GM18498 (cell line): ENCODE results near the gene MOSPD2.

Experiments used
- ATAC-seq: cut with Tn5 transposase; IDR thresholded peaks from one replicate; pipeline ENCODE4 v1.9.1; 2021; ENCODE audit warnings: mild to moderate bottlenecking, moderate library complexity; ENCODE audit not compliant: unreplicated experiment

The MOSPD2 gene

DNA sequence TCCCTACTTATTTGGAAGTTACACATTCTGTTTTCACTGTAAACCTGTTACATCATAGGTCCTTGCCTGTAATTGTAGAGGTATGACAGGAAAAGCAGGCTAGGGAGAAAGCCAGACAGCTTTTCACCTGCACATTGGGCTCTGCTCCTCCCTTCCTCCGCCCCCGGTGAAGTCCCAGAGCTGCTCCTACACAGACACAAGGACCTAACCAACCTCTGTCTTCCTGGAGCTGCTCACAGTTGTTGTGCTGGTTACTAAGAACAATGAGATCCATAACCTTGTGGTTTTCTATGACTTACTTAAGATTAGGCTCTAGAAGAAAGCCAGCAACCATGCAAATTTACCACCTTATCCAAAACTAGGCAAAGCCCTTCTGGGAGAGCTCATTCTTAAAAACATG, 40.0 kb downstream of the MOSPD2 start:
- no peak for ATAC-seq

DNA sequence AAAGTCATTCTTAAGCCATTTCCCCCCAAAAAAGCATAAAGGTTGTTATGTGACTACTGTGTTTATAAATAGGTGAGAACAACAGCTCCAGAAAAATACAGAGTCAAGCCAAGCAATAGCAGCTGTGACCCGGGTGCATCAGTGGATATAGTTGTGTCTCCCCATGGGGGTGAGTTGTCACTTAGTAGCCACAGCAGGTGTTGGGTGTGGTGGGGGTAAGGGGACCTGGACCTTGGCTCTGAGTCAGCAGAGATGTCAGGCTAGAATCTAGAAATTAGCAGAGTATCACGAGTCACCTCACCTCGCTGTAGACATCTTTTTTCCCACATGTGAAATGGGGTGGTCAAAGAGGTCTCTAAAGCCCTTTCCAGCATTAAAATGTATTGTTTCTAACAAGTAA, 42.4 kb downstream of the MOSPD2 start:
- no peak for ATAC-seq

DNA sequence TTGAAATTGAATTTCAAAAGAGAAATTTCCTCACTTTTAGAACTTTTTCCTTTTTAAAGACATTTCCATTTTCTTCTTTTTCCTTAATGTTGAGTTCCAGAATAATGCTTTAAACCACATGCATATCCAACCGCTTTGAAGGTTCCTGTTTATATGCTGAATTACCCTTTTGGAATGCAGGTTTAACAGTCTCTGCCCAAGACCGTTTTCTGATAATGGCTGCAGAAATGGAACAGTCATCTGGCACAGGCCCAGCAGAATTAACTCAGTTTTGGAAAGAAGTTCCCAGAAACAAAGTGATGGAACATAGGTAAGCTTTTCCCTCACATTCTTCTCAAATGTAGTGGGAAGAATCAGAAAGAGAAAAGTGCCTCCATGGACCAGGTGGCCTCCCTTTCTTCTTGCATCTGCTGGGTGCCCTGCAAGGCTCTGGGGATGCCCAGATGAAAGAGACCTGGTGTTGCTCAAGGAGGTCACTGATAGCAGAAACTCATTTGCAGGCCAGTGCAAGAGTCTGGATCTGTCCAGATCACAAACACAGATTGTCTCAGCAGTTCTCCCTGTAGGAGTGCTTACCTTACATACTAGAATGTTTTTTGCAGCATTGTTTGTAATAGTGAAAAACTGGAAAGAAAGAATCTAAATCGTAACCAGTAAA, 42.9 kb downstream of the MOSPD2 start:
- no peak for ATAC-seq

DNA sequence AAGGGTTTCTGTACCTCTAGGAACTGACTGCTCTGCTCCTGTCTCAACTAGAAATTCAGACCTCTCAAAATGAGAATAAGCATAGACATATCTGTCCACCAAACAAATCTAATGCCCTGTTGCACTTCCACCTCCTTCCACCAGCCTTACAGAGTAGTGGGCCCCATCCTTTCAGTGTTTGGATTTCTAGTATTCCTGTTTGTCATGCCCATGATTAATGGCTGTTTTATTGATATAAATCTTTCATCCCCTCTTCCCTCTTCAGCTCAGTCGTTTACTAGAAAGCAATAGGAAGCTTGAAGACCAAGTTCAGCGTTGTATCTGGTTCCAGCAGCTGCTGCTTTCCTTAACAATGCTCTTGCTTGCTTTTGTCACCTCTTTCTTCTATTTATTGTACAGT, 46.2 kb downstream of the MOSPD2 start:
- no peak for ATAC-seq

DNA sequence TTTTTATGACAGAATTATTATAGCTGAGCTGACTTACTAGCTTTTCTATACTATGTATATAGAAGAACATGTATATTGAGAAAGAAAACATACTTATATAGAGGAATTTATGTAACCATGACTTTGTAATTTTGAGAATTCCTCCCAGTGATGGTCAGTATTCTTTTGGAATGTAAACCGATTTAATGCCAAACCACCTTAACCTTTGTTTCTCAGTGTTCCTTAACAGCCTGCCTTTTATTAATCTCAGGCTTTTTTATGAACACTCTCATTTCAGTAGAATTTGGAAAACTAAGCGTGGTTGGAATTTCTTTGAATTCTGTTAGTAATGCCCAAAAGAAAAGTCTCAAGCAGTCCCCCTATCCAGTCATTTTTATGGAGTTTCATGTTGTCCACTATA, 47.0 kb downstream of the MOSPD2 start:
- ATAC-seq: no peak

DNA sequence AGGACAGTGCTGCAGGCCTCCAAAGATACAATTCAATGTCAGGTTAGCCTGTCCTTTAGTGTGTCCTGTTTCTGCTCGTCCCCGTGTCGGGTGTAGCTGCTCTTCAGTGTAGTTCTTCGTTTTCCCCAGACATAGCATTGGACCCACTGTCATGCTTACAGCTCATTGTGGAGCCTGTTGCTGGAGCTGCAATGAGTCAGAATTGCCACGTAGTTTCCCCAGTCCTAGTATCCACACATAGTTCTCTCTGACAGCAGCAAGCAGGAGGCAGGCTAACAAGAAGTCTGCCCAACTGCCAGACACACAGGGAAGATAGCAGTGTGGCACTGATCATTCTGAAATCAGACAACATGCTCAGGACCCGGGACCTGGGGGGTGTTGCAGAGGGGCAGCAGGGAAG, 49.2 kb downstream of the MOSPD2 start:
- ATAC-seq: no peak

DNA sequence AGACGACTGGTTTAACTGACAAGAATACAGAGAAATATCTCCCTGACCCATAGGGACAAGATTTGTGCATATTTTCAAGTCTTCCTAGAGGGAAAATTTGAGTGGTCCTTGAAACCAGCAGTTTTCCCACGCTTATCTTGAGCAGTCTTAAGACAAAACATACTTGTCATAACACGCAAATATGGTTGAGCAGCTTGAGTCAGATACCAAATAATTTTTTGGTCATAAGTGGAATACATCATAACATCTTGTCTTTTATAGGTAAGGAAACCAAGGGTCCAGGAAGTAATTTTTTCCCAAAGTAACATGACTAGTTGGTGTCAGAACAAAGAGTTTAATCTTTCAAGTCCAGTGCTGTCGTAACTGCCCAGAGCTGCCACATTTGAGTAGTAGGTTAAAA, 50.5 kb downstream of the MOSPD2 start:
- ATAC-seq: no peak

DNA sequence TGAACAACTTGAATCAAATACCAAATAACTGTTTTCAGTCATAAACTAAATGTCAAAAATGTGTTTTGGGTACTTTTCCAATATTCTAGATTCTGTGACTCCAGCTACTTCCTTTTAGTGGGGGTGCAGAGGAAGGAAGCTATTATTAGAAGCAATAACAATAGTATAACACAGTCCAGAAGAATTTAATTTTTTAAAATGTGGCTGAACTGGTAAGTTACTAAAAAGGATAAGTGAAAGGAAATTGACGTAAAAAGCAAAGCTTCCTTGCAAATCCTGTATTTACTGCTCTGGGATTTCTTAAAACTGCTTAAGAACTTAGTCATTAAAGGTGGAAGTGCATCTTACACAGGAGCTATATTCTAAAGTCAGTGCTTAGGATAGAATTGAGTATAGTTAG, 53.2 kb downstream of the MOSPD2 start:
- ATAC-seq: no peak

DNA sequence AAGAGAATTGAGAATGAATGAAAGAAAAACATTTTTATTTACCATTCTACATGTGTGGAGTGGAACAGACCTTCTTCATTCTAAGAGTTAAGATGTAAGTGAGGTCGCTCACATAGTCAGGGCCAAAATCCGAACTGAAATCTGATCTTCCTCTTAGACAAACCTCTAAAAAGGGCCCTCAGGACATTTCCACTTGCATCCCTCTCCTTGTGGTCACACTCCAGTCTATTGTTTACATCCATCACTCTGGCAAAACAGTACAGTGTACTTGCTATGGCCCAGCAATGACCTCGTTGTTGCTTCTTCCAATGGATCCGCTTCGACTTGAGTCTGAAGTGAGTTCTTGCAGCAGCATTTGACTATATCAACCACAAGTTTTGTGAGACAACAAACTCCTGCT, 54.2 kb downstream of the MOSPD2 start:
- no peak for ATAC-seq

DNA sequence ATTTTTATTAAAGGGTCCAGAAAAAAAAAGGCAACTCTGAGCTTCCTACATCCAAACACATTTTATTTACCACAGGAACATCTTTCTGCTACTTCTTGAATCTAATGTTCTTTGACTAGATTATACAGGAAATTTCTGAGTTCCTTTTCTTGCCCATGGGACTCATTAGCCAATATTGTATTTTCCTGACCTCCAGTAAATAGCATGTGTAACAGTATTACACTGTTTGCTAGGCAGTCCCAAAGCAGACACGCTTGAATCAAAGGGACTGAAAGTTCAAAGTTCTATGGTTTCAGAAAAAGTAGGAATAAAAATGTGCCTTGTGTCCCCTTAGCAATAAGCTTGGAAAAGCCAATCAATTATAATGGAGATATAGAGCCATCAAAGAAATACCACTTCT, 57.4 kb downstream of the MOSPD2 start:
- no peak for ATAC-seq

DNA sequence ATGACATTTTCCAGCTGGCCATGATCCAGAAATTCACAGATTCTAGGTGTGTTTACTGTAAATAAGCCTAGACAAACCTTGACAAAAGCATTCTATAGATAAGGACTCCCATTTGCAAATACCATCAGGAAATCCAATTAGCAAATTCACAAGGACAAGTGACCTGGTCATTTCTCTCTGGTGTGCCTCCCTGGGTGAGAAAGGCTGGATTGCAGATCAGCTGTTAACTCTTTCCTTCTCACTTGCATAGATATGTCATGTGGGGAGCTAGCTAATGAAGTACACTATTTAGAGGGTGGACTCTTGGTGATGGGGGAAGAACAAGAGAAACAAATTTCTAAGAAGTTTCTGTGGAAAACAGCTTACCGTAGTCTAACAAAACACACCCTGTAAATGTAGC, 58.9 kb downstream of the MOSPD2 start:
- no peak for ATAC-seq

DNA sequence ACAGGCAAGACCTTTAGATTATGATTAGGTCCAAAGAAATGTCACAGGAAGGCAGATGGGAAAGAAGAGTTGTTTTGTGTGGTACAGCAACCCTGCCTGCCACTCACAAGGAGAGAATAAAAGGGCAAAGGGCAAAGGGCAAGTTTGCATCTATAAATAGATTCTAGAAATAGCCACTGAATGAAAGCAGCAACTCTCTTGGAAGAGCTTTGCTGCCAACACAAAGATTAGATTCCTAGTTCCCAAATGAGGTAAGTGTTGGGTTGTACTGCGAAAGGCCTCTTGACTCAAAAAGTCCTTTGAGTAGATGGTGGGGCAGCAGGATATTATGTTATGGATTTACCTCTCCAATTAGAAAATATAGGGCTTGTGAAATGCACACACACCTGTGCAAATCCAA, 61.2 kb downstream of the MOSPD2 start:
- ATAC-seq: no peak

DNA sequence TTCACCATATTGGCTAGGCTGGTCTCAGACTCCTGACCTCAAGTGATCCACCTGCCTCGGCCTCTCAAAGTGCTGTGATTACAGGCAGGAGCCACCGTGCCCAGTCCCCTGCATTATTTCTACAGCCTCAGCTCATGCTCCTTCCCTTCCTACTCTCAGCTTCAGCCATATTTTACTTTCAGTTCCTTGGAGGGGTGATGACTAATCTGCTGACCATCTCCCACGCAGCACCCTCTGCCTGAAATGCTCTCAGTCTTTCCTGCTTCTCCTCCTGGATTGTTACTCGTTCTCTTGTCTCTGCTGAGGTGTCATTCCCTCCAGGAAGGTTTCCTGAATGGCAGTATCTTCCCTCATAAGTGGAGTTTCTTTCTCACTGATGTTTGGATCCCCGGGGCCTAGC, 63.3 kb downstream of the MOSPD2 start:
- no peak for ATAC-seq

DNA sequence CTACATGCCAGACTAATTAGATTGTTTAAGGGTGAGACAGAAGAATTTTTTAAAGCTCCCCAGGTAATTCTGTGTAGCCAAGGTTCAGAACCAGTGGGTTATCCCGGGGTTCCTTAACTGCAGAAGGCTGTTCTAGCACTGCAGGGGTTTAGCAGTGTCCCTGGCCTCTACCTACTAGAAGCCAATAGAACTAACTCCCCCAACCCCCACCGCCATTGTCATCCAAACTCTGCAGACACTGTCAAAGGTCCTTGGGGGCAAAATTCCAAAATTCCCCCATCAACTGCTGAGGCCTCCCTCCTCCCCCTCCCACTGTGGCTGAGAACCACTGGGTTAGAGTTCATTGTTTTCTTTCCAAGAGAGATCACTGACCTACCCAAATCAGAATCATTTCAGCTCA, 66.4 kb downstream of the MOSPD2 start:
- ATAC-seq: no peak

DNA sequence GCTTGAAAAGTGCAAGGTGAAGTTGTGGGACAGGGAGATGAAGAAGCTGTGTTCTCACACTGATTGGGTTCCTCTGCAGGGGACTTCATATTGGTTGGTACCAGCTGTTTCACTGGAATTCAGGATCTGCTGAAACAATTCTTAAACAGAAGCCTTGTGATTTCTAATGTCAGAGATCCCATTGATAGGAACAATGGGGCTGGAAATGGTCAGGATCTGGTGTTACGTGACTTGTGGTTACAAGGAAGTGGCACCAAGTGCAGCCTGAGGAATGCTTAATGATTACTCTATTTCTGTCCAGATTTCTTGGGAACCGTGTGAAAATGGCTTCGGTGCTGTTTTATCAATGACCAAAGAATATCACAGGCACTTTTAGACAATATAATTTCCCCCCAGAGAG, 68.1 kb downstream of the MOSPD2 start:
- no peak for ATAC-seq

DNA sequence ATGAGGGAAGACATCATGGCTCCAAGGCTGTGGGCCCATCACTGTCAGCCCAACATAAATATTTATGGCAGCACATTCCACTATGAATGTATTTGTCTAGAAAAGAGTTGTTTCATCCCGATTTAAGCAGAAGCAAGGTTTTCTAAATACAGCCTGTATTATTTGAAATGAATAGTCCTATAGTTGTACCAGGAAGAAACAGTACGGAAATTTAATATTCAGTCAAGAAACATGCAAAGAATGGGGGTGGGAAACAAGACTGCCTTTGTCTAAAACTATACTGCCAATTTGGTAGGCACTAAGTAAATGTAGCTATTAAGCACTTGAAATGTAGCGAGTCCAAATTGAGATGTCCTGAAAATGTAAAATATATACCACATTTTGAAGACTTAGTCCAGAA, 69.1 kb downstream of the MOSPD2 start:
- ATAC-seq: no peak

DNA sequence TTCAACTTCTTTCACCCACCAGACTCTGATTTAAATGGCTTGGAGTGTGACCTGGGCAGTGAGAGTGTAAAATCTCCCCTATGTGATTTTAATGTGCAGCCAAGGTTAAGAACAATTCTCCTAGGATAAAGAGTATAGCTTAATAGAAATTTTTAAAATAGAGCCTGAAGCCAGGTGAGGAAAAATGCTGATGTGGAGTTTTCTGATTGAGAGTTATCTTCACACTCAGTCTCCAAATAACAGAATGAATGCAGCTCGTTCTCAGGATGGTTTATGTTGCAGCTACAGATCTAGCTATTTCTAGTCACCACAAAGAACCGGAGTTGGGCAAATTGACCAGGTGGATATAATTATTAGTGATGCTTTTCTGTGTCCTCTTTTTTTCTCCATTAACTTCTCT, 70.7 kb downstream of the MOSPD2 start:
- ATAC-seq: no peak

DNA sequence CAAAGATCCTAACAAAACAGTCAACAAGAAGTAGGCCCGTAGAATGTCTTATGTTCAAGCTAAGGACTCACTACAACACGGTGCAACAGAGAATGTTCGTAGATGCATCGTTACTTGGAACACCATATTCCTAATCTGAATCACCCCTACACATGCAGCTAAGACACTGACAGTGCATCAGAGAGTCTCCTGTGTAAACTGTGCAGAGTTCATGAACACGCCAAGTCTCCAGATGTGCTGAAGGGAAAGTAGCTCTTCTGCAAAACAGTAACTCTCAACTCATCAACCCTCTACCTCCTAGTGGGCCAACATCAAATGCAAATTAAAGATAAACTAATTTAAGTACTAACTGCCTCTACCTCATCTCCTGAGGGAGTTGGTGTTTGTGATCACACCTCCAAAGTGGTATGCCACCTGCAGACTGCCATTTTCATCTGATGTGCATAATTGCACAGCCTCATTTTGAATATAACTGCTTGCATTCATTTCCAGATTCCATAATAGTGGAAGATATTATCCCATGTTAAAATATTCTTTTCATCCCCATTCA, 73.5 kb downstream of the MOSPD2 start:
- no peak for ATAC-seq

DNA sequence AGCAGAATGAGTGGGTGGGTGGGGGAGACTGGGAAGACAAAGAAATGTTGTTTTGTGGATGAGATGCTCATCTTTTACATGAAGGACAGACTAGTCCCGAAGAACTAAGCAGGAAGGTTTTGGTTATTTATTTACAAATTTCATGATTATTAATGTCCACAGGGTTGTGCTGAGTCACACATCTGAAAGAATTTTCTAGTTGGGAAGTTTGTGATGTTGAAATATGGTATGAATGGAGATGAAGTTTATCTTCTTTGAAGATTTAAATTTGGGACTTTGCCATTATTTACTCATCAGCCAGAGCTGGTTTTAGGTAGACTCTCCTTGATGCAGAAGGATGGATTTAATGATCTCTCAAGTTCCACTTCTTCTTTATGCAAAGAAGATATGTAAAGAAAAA, 75.5 kb downstream of the MOSPD2 start:
- no peak for ATAC-seq

DNA sequence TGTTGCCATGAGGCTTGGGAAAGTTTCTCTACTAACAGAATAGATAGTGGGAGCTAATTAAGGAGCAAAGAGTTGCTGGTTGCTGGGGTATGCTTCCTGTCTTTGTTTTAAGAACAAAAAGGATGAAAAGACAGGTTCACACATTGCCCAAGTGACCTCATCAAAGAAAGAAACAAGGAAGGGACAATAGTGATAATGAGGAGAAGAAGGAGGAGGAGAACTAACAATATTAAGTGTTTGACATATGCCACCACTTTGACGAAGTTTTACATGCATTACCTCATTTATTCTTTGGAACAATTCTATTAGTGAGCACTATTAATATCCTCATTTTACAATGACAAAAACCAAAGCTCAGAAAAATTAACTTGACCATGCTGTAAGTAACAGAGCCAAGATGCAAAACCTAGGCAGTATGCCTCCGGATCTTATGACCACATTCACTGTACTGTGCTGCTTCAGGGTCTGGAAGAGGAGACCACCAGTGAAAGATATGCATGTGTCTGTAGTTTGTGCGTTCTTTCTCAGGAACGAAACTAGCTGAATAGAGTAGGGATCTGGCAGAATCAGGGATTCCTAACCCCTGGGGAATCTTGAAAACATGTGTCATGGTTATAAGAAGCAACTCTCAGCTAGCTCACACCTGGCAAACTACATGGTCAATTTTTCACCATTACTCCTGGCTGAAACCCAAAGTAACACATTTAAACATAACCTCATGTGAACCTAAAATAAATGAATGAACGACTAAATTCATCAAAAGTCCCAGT, 83.8 kb downstream of the MOSPD2 start:
- no peak for ATAC-seq

DNA sequence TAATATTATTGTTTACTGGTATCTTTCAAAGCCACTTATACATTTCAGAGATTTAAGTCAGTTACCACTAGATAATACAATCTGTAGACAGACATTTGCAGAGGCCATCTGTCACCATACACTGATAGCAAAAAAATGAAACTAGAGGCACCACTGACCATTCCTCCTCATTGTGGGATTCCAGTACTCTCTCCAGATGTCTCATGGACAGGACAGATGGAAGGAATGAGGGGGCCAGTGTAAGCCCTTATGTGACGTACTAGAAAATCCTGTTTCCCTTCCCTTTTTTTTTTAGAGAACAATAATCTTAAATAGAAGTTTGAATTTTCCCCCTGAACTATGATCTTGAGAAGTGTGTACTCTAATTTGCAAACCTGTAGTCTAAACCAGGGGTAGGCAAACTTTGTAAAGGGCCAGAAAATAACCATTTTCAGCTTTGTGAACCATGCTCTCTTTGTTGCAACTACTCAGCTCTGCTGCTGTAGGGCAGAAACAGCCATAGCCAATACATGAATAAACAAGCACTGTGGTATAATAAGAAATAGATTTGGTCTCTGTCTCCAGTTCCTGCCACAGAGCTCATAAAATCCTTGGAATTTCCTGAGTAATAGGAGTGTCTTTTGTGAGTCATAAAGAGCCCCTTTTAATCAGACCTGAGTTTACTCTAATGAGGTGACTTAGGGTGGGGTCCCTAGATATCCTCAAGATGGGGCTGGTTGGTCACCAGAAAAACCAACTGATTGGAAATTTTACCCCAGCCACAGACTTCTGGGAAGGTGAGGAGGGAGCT, 90.4 kb downstream of the MOSPD2 start:
- no peak for ATAC-seq

DNA sequence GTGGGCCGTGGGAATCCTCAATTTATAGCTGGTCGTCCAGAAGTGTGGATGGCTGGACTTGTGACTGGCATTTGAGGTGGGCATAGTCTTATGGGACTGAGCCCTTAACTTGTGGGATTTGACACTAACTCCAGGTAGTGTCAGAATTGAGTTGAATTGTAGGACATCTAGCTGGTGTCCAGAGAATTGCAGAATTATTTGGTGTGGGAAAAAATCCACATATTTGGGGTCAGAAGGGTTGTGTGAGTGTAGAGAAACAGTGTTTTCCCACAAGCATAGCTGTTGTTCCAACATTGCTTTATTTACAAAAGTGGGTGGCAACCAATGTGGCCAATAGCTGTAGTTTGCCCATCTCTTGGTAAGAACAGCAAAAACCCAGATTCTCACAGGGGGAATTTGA, 91.3 kb downstream of the MOSPD2 start:
- ATAC-seq: no peak
